NK-92 (cell line): Measurements from ENCODE around the gene ATOH8.
"Not testable (repeated sequence)": the region's sequence is repeated elsewhere in the genome, so short reads cannot be mapped to it uniquely, and the experiment has no call there.

ENCODE experiments used
- DNase-seq: peaks from one replicate; lab custom pipeline; 2025; ENCODE audit not compliant: unreplicated experiment; lab: John Stamatoyannopoulos, UW

ATOH8 gene

DNA sequence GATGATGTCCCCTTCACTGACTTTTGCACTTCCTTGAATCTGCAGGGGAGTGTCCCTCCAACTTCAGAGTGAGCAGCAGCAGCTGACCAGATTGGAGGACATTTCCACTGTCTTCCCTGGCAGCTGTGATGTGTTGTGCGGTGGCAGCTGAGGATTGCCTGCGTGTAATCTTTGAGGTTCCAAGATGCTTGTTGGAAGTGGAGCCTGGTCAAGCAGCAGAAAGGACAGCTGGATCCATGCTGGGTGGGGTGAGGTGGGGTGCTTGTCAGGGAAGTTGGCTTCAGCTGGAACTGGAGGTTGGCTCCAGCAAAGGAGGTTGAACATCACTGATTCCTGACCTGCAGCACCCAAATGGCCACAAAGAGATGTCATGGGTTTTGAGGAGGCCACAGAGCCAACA is 70.2 kb downstream of the ATOH8 start:
- DNase-seq: no peak

GRCh38 chr2:85826990-85827878 is 73.4 kb downstream of the ATOH8 start:
- no peak for DNase-seq

DNA sequence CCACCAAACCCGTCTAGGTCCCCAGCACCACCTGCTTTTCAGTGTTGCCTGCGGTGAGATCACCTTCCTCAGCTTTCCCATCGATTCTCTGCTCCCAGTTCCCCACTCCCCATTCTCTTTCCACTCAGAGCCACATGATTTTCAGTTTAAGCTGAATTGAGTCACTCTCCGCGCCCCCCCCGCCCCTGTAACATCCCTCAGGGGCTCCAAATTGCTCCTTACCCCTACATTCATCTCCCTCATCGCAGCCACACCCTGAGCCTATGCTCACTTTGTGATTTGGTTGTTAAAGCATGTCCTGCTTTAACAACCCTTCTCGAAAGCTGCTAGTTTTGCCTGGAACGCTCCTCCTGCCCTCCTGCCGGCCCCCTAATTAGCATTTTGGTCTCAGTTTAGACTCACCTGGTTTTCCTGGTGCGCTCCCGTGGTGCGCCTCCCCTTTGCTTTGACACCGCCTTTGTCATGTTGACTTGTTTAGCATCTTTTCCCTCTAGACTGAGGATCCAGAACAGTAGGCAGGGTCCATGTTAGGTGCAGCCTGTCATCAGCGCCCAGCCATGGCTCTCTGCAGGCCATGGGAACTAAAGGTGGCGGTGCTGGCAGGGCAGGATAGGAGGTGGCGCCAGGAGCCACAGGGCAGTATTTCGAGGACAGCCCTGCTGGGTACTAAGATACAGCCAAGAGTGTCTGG is 74.2 kb downstream of the ATOH8 start:
- no peak for DNase-seq

- no peak for DNase-seq
Measured at GRCh38 chr2:85828725-85829124, 74.9 kb downstream of the ATOH8 start.

GRCh38 chr2:85829394-85829793 is 75.6 kb downstream of the ATOH8 start:
- DNase-seq: not testable (repeated sequence)

- no peak for DNase-seq
Measured at GRCh38 chr2:85830645-85831044, 76.9 kb downstream of the ATOH8 start.

DNA sequence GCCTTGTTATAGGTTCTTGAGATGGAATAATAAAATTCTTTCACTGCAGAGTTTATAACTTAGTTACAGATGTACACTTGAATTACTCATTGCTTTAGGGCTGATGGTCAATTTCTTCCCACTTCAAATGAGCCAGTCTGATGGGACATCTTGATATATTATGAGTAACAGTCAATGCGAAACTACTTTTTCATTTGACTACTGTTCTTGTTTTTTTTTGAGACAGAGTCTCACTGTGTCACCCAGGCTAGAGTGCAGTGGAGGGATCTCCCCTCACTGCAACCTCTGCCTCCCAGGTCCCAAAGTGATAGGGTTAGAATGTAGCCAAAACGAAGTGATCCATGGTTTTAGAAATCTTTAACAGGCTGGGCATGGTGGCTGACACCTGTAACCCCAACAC is 77.9 kb downstream of the ATOH8 start:
- no peak for DNase-seq

GRCh38 chr2:85834466-85834865 is 80.7 kb downstream of the ATOH8 start:
- DNase-seq: no peak
